ENCODE measurements around the gene SEMA4D.
"Not testable (repeated sequence)": the region's sequence is repeated elsewhere in the genome, so short reads cannot be mapped to it uniquely, and the experiment has no call there.

Gene SEMA4D

GRCh38 chr9:89357331-89358197 lies 140.3 kb downstream of the SEMA4D start:
- DNase-seq (ENCODE audit: low read depth in 2 of 2), result no peak

GRCh38 chr9:89356782-89357181 lies 141.1 kb downstream of the SEMA4D start:
- no peak for DNase-seq (ENCODE audit: low read depth in 2 of 2)

GRCh38 chr9:89354471-89354870 lies 143.4 kb downstream of the SEMA4D start:
- no peak for DNase-seq (ENCODE audit: low read depth in 2 of 2)

GRCh38 chr9:89353989-89354388 lies 143.9 kb downstream of the SEMA4D start:
- DNase-seq (ENCODE audit: low read depth in 2 of 2), result no peak

- no peak for DNase-seq (ENCODE audit: low read depth in 2 of 2)
Observed at GRCh38 chr9:89352874-89353649, 144.9 kb downstream of the SEMA4D start.

- no peak for DNase-seq (ENCODE audit: low read depth in 2 of 2)
Observed at GRCh38 chr9:89352451-89352850, 145.5 kb downstream of the SEMA4D start.

- no peak for DNase-seq (ENCODE audit: low read depth in 2 of 2)
Observed at GRCh38 chr9:89351584-89352300, 146.2 kb downstream of the SEMA4D start.

GRCh38 chr9:89350988-89351557 lies 146.8 kb downstream of the SEMA4D start:
- DNase-seq (ENCODE audit: low read depth in 2 of 2), result no peak

GRCh38 chr9:89349607-89350006 lies 148.3 kb downstream of the SEMA4D start:
- DNase-seq (ENCODE audit: low read depth in 2 of 2), result no peak

GRCh38 chr9:89347651-89348050 lies 150.3 kb downstream of the SEMA4D start:
- DNase-seq (ENCODE audit: low read depth in 2 of 2), result no peak

- DNase-seq (ENCODE audit: low read depth in 2 of 2), result no peak
Observed at GRCh38 chr9:89346696-89347095, 151.2 kb downstream of the SEMA4D start.

- DNase-seq (ENCODE audit: low read depth in 2 of 2), result no peak
Observed at GRCh38 chr9:89345476-89345875, 152.4 kb downstream of the SEMA4D start.

- DNase-seq (ENCODE audit: low read depth in 2 of 2), result not testable (repeated sequence)
Observed at GRCh38 chr9:89343812-89344211, 154.1 kb downstream of the SEMA4D start.

- no peak for DNase-seq (ENCODE audit: low read depth in 2 of 2)
Observed at GRCh38 chr9:89342948-89343347, 155.0 kb downstream of the SEMA4D start.

GRCh38 chr9:89342213-89342612 lies 155.7 kb downstream of the SEMA4D start:
- no peak for DNase-seq (ENCODE audit: low read depth in 2 of 2)

GRCh38 chr9:89340332-89340731 lies 157.6 kb downstream of the SEMA4D start:
- DNase-seq (ENCODE audit: low read depth in 2 of 2), result no peak

GRCh38 chr9:89339807-89340206 lies 158.1 kb downstream of the SEMA4D start:
- DNase-seq (ENCODE audit: low read depth in 2 of 2), result no peak

- no peak for DNase-seq (ENCODE audit: low read depth in 2 of 2)
Observed at GRCh38 chr9:89330513-89330912, 167.4 kb downstream of the SEMA4D start.

- no peak for DNase-seq (ENCODE audit: low read depth in 2 of 2)
Observed at GRCh38 chr9:89329917-89330316, 168.0 kb downstream of the SEMA4D start.

- no peak for DNase-seq (ENCODE audit: low read depth in 2 of 2)
Observed at GRCh38 chr9:89328064-89328463, 169.8 kb downstream of the SEMA4D start.

GRCh38 chr9:89325733-89326132 lies 172.2 kb downstream of the SEMA4D start:
- no peak for DNase-seq (ENCODE audit: low read depth in 2 of 2)

- no peak for DNase-seq (ENCODE audit: low read depth in 2 of 2)
Observed at GRCh38 chr9:89323390-89323789, 174.5 kb downstream of the SEMA4D start.
